ENCODE measurements around the gene PLCB1.
"Not testable (repeated sequence)": the region's sequence is repeated elsewhere in the genome, so short reads cannot be mapped to it uniquely, and the experiment has no call there.

PLCB1 gene

GRCh38 chr20:8457978-8458377, 325.9 kb downstream of the PLCB1 start:
- no peak for DNase-seq

- no peak for DNase-seq
These were observed 329.1 kb downstream of the PLCB1 start for GRCh38 chr20:8461186-8461585.

GRCh38 chr20:8464368-8464767, 332.3 kb downstream of the PLCB1 start:
- no peak for DNase-seq

- DNase-seq: not testable (repeated sequence)
These were observed 334.7 kb downstream of the PLCB1 start for GRCh38 chr20:8466781-8467180.

GRCh38 chr20:8470156-8470555, 338.1 kb downstream of the PLCB1 start:
- no peak for DNase-seq

- DNase-seq: no peak
These were observed 339.4 kb downstream of the PLCB1 start for GRCh38 chr20:8471465-8471864.

GRCh38 chr20:8473459-8473858, 341.4 kb downstream of the PLCB1 start:
- no peak for DNase-seq

- DNase-seq: no peak
These were observed 342.1 kb downstream of the PLCB1 start for GRCh38 chr20:8474027-8474668.

- DNase-seq: no peak
These were observed 344.0 kb downstream of the PLCB1 start for GRCh38 chr20:8476021-8476420.

GRCh38 chr20:8480597-8480996, 348.5 kb downstream of the PLCB1 start:
- DNase-seq: no peak

GRCh38 chr20:8487696-8488095, 355.6 kb downstream of the PLCB1 start:
- DNase-seq: no peak

GRCh38 chr20:8489094-8489883, 357.2 kb downstream of the PLCB1 start:
- no peak for DNase-seq

GRCh38 chr20:8490076-8490830, 358.2 kb downstream of the PLCB1 start:
- no peak for DNase-seq

GRCh38 chr20:8492173-8492572, 360.1 kb downstream of the PLCB1 start:
- no peak for DNase-seq

GRCh38 chr20:8498571-8498970, 366.5 kb downstream of the PLCB1 start:
- DNase-seq: no peak

- no peak for DNase-seq
These were observed 372.0 kb downstream of the PLCB1 start for GRCh38 chr20:8504030-8504429.

- no peak for DNase-seq
These were observed 373.6 kb downstream of the PLCB1 start for GRCh38 chr20:8505476-8506200.

- no peak for DNase-seq
These were observed 375.2 kb downstream of the PLCB1 start for GRCh38 chr20:8507231-8507630.

- DNase-seq: no peak
These were observed 377.7 kb downstream of the PLCB1 start for GRCh38 chr20:8509809-8510208.

- DNase-seq: no peak
These were observed 378.7 kb downstream of the PLCB1 start for GRCh38 chr20:8510808-8511207.

- DNase-seq: no peak
These were observed 379.9 kb downstream of the PLCB1 start for GRCh38 chr20:8512003-8512402.

- no peak for DNase-seq
These were observed 383.9 kb downstream of the PLCB1 start for GRCh38 chr20:8515810-8516435.

GRCh38 chr20:8518878-8519277, 386.8 kb downstream of the PLCB1 start:
- DNase-seq: no peak
